PC-3 (cell line): ENCODE measurements around the gene PSMG3. TPM values are rescaled to one million over a fixed set of nuclear protein-coding genes. Genes with fewer than 3 reads are reported as not detected.

Experiments used
- ATAC-seq: fragments of 200-7000 bp; cut with Tn5 transposase; 2 replicates; pipeline ENCODE4 v1.9.1; 2020; ENCODE audit warnings: mild to moderate bottlenecking, moderate library complexity
- BruUV-seq: library from RNA; stranded (reverse); fragments of 400-500 nt; replicated peaks from 2 replicates; lab custom pipeline; 2021; lab: Mats Ljungman, UMichigan
- CTCF ChIA-PET: fragments of 300-600 bp; sonication (Branson Sonifier 250); formaldehyde crosslinking; loops from one replicate; lab custom pipeline; 2022; ENCODE audit warnings: antibody characterized with exemption; lab: Charles Lee
- POLR2A ChIA-PET: fragments of 300-600 bp; sonication (Branson Sonifier 250); formaldehyde crosslinking; loops from one replicate; lab custom pipeline; 2022; ENCODE audit warnings: antibody characterized with exemption; ENCODE audit not compliant: unreplicated experiment; lab: Charles Lee
- DNase-seq: peaks from one replicate; pipeline ENCODE4 v3.0.0-alpha.2; 2015
- H2AFZ ChIP-seq: fragments of 300-600 bp; sonication (generic); 2 replicates; pipeline ENCODE4 v1.6.0; 2016; ENCODE audit warnings: antibody characterized with exemption, low read length
- H3F3A ChIP-seq: fragments of 300-600 bp; sonication (generic); one replicate; pipeline ENCODE4 v1.6.0; 2017; ENCODE audit warnings: antibody characterized with exemption, low read length, control low read depth, mild to moderate bottlenecking; ENCODE audit not compliant: unreplicated experiment
- H3K27ac ChIP-seq: fragments of 300-600 bp; sonication (generic); 2 replicates; pipeline ENCODE4 v1.5.1; 2016; ENCODE audit warnings: mild to moderate bottlenecking, low read length
- H3K27me3 ChIP-seq: fragments of 300-600 bp; sonication (generic); 2 replicates; pipeline ENCODE4 v1.6.1; 2016; ENCODE audit warnings: low read length, mixed read lengths
- H3K36me3 ChIP-seq: fragments of 300-600 bp; sonication (generic); 2 replicates; pipeline ENCODE4 v1.6.1; 2016; ENCODE audit warnings: low read depth, mixed run types, low read length, mixed read lengths
- H3K4me1 ChIP-seq: fragments of 300-600 bp; sonication (generic); 2 replicates; pipeline ENCODE4 v1.5.1; 2016; ENCODE audit warnings: low read length; ENCODE audit not compliant: insufficient read depth
- H3K4me2 ChIP-seq: fragments of 300-600 bp; sonication (generic); 2 replicates; pipeline ENCODE4 v1.6.0; 2016; ENCODE audit warnings: low read length
- H3K4me3 ChIP-seq: fragments of 300-600 bp; sonication (generic); 2 replicates; pipeline ENCODE4 v1.5.1; 2016; ENCODE audit warnings: mild to moderate bottlenecking, low read length, mixed read lengths
- H3K79me2 ChIP-seq: fragments of 300-600 bp; sonication (generic); 2 replicates; pipeline ENCODE4 v1.6.1; 2017; ENCODE audit warnings: low read length, mixed read lengths
- H3K9ac ChIP-seq: fragments of 300-600 bp; sonication (generic); 2 replicates; pipeline ENCODE4 v1.6.0; 2016; ENCODE audit warnings: mild to moderate bottlenecking, low read length
- H3K9me2 ChIP-seq: fragments of 300-600 bp; sonication (generic); replicated peaks from 2 replicates; pipeline ENCODE4 v1.6.1; 2016; ENCODE audit warnings: mixed run types, low read length, mixed read lengths
- H3K9me3 ChIP-seq: fragments of 300-600 bp; sonication (generic); 2 replicates; pipeline ENCODE4 v1.6.1; 2016; ENCODE audit warnings: low read length, mixed read lengths
- H4K20me1 ChIP-seq: fragments of 300-600 bp; sonication (generic); 2 replicates; pipeline ENCODE4 v1.6.1; 2016; ENCODE audit warnings: low read length, mixed read lengths
- EZH2 ChIP-seq: fragments of 300-600 bp; sonication (generic); IDR thresholded peaks from one replicate; pipeline ENCODE4 v1.6.1; 2017; ENCODE audit warnings: antibody characterized with exemption, mild to moderate bottlenecking, low read length; ENCODE audit not compliant: unreplicated experiment
- EZH2phosphoT487 ChIP-seq: fragments of 300-600 bp; sonication (generic); IDR thresholded peaks from 2 replicates; pipeline ENCODE4 v1.6.1; 2018; ENCODE audit warnings: mild to moderate bottlenecking, antibody characterized with exemption, low read length, borderline replicate concordance
- intact Hi-C: fragments of 100-400 bp; cut with micrococcal nuclease; formaldehyde crosslinking; loops from 2 replicates; pipeline ENCODE4 v1.9.0; 2023
- total RNA-seq: library from RNA; depleted of rRNA; stranded (reverse); fragments of >200 nt; gene quantifications from 2 replicates; pipeline ENCODE4 v1.2.3, GENCODE V29; 2014
- TF ChIP-seq, protein P1 (sequence below): fragments of 300-600 bp; sonication (generic); conservative IDR thresholded peaks from 2 replicates; pipeline ENCODE4 v1.5.1; 2017; ENCODE audit warnings: antibody characterized with exemption, low read depth, mild to moderate bottlenecking, low read length

The PSMG3 gene
- total RNA-seq, 1 experiment from 2014 or later: 133 TPM

DNA sequence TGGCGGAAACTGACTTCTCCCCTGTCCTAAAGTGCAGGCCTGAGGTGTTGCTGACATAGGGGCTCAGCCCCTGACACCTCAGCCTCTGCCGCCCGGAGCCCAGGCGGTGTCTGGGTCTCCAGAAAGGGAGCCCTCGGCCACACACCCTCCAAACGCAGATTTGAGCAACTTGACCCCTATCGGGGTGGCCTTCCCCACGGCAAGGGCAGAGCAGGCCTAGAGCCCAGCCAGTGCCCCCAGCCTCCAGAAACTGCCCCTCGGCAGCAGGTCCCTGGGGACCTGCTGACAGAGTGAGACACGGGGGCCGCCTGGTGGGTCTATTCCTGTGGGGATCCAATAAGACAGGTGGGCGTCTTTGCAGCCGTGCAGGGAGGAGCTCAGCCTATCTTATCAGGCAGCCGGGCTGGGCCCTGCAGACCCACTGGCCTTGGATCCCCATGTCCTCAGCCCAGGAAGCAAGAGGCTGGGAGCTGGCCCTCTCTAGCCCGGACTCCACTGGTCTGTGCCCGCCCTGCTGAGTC lies 24.9 kb downstream of the PSMG3 start:
- no peak overlapping the region for H3K4me3 ChIP-seq
- H3K79me2 ChIP-seq: peaks cover under 1% of the 10 kb centered on the region; the same call in 1 of the 2 replicates
- H3F3A ChIP-seq: no peaks in the 10 kb centered on the region
- H4K20me1 ChIP-seq: no peaks in the 10 kb centered on the region
- no peaks in the 10 kb centered on the region for H3K27me3 ChIP-seq
- H3K36me3 ChIP-seq: no peaks in the 10 kb centered on the region
- DNase-seq (no peak), ATAC-seq (no peak)
- no peaks in the 10 kb centered on the region for H3K4me1 ChIP-seq
- TF ChIP-seq, protein P1, sequence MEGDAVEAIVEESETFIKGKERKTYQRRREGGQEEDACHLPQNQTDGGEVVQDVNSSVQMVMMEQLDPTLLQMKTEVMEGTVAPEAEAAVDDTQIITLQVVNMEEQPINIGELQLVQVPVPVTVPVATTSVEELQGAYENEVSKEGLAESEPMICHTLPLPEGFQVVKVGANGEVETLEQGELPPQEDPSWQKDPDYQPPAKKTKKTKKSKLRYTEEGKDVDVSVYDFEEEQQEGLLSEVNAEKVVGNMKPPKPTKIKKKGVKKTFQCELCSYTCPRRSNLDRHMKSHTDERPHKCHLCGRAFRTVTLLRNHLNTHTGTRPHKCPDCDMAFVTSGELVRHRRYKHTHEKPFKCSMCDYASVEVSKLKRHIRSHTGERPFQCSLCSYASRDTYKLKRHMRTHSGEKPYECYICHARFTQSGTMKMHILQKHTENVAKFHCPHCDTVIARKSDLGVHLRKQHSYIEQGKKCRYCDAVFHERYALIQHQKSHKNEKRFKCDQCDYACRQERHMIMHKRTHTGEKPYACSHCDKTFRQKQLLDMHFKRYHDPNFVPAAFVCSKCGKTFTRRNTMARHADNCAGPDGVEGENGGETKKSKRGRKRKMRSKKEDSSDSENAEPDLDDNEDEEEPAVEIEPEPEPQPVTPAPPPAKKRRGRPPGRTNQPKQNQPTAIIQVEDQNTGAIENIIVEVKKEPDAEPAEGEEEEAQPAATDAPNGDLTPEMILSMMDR: no peak
- TF ChIP-seq EZH2 (no peak), EZH2phosphoT487 (no peak)
- no peak overlapping the region for H2AFZ ChIP-seq
- H3K9me3 ChIP-seq: no peaks in the 10 kb centered on the region
- CTCF ChIA-PET: no interaction called here
- BruUV-seq: no TSS peak
- H3K9ac ChIP-seq: no peak overlapping the region
- POLR2A ChIA-PET: no interaction called here
- no peaks in the 10 kb centered on the region for H3K9me2 ChIP-seq
- no peak overlapping the region for H3K27ac ChIP-seq
- intact Hi-C loops: no loop called here
- no peak overlapping the region for H3K4me2 ChIP-seq

DNA sequence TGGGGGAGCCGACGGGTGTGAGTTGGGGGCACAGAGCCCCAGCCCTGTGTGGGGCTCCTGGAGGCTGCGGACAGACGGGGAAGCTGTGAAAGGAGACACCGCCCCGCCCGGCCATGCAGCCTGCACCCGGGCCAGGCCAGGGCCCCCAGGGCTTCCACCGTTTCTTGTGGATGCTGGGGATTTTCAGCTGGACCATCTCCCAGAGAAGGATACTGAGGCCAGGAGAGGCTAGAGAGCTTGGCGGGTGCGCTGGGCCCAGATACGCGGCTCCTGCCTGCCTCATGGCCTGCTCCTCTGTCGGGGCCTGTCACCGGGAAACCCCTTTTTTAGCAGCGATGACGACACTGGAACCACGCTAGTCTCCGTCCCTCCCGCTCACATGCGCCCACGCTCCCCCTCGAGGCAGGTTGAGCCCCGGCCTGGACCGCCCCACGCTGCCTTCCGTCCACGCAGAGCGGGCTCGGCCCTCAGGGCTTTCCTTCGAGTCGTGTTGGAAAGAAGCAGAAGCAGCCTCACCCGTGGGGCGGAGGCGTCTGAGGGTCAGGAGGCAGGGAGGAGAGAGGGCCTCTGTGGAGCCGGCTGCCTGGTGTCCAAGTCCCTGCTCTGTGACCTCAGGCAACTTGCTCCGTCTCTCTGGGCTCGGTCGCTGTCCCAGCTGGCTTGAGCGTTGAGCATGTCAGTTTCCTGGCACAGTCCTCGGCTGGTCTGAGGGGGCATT lies 25.5 kb downstream of the PSMG3 start:
- Histone ChIP-seq H3K27ac (no peak overlapping the region), H3K9me2 (no peaks in the 10 kb centered on the region), H4K20me1 (no peaks in the 10 kb centered on the region), H3K4me3 (no peak overlapping the region), H3K4me1 (no peaks in the 10 kb centered on the region), H3K9ac (no peak overlapping the region), H2AFZ (no peak overlapping the region), H3F3A (no peaks in the 10 kb centered on the region), H3K4me2 (no peak overlapping the region), H3K79me2 (peaks cover 7% of the 10 kb centered on the region; the same call in 1 of the 2 replicates), H3K36me3 (peaks cover 6% of the 10 kb centered on the region), H3K27me3 (no peaks in the 10 kb centered on the region), H3K9me3 (no peaks in the 10 kb centered on the region)
- POLR2A ChIA-PET: interaction anchor here (0.6 to 1.1 kb wide), 2 partner anchors 11 to 115 kb away, joined by 5 to 8 read pairs; partner anchors contain the start of gene TMEM184A
- CTCF ChIA-PET: no interaction called here
- intact Hi-C loops: no loop called here
- TF ChIP-seq EZH2 (no peak), EZH2phosphoT487 (no peak)
- TF ChIP-seq, protein P1: no peak
- ATAC-seq (peak; percentile 12), DNase-seq (no peak)
- BruUV-seq: no TSS peak

DNA sequence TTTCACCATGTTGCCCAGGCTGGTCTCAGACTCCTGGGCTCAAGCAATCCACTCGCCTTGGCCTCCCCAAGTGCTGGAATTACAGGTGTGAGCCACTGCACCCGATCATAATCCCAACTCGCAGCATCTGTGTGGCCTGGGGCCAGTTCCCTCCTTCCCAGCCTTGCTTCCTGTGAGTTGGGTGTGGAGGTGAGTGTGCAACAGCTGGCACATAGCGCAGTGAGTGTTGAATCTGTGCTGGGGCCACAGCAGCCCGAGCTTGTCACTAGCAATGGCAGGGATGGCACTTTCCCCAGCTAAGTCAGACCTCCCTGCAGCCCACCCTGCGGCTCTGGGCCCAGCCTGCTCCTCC lies 26.0 kb downstream of the PSMG3 start:
- no peak overlapping the region for H3K27ac ChIP-seq
- H3K9ac ChIP-seq: no peak overlapping the region
- ChIA-PET CTCF (no interaction called here), POLR2A (interaction anchor here (0.6 to 1.1 kb wide), 2 partner anchors 12 to 114 kb away, joined by 5 to 8 read pairs; partner anchors contain the start of gene TMEM184A)
- TF ChIP-seq EZH2 (no peak), EZH2phosphoT487 (no peak)
- TF ChIP-seq, protein P1: no peak
- H3K4me2 ChIP-seq: no peak overlapping the region
- H3F3A ChIP-seq: no peaks in the 10 kb centered on the region
- peak; percentile 25 for ATAC-seq
- no peaks in the 10 kb centered on the region for H3K27me3 ChIP-seq
- no peaks in the 10 kb centered on the region for H3K9me2 ChIP-seq
- H2AFZ ChIP-seq: no peak overlapping the region
- no peaks in the 10 kb centered on the region for H3K4me1 ChIP-seq
- intact Hi-C loops: no loop called here
- H4K20me1 ChIP-seq: no peaks in the 10 kb centered on the region
- no peak for DNase-seq
- peaks cover 12% of the 10 kb centered on the region for H3K79me2 ChIP-seq
- H3K4me3 ChIP-seq: no peak overlapping the region
- no TSS peak for BruUV-seq
- H3K36me3 ChIP-seq: peaks cover 12% of the 10 kb centered on the region
- no peaks in the 10 kb centered on the region for H3K9me3 ChIP-seq
